GM06990 (cell line): ENCODE results near the gene CYP51A1.
"Not testable (repeated sequence)": the region's sequence is repeated elsewhere in the genome, so short reads cannot be mapped to it uniquely, and the experiment has no call there.

Experiments
- DNase-seq: peaks from one replicate; pipeline ENCODE4 v3.0.0-alpha.2; 2011; ENCODE audit not compliant: insufficient read length; ENCODE audit errors: extremely low read depth
- H3K27me3 ChIP-seq: replicated peaks from 2 replicates; pipeline ENCODE4 v1.6.0; 2011; ENCODE audit warnings: low read length; ENCODE audit not compliant: control insufficient read depth, insufficient read depth
- H3K36me3 ChIP-seq: 2 replicates; pipeline ENCODE4 v1.5.1; 2011; ENCODE audit warnings: low read length; ENCODE audit not compliant: control insufficient read depth, insufficient read depth
- H3K4me3 ChIP-seq: replicated peaks from 2 replicates; pipeline ENCODE4 v1.5.1; 2011; ENCODE audit warnings: low read depth, mild to moderate bottlenecking, control low read depth, low read length
- TF ChIP-seq, protein P1 (sequence below): IDR thresholded peaks from 2 replicates; pipeline ENCODE4 v1.5.1; 2011; ENCODE audit warnings: low read length, control low read depth, mild to moderate bottlenecking, inconsistent platforms; ENCODE audit not compliant: insufficient read depth, poor library complexity, severe bottlenecking

CYP51A1 gene

DNA sequence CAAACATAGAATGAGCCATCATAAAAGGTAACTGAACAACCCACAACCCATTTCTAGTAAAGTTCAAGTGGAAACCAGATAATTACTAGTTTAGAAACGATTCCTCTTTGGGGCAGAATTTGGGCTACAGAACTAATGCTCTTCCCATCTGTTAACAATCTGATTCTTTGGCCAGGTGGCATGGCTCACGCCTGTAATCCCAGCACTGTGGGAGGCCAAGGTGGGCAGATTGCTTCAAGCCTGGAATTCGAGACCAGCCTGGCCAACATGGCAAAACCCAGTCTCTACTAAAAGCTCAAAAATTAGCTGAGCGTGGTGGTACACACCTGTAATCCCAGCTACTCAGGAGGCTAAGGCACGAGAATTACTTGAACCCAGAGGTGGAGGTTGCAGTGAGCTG lies 18.5 kb downstream of the CYP51A1 start:
- Histone ChIP-seq H3K27me3 (no peaks in the 10 kb centered on the region), H3K36me3 (peaks cover 3% of the 10 kb centered on the region), H3K4me3 (no peak overlapping the region)
- TF ChIP-seq, protein P1, sequence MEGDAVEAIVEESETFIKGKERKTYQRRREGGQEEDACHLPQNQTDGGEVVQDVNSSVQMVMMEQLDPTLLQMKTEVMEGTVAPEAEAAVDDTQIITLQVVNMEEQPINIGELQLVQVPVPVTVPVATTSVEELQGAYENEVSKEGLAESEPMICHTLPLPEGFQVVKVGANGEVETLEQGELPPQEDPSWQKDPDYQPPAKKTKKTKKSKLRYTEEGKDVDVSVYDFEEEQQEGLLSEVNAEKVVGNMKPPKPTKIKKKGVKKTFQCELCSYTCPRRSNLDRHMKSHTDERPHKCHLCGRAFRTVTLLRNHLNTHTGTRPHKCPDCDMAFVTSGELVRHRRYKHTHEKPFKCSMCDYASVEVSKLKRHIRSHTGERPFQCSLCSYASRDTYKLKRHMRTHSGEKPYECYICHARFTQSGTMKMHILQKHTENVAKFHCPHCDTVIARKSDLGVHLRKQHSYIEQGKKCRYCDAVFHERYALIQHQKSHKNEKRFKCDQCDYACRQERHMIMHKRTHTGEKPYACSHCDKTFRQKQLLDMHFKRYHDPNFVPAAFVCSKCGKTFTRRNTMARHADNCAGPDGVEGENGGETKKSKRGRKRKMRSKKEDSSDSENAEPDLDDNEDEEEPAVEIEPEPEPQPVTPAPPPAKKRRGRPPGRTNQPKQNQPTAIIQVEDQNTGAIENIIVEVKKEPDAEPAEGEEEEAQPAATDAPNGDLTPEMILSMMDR = no peak
- DNase-seq = no peak

DNA sequence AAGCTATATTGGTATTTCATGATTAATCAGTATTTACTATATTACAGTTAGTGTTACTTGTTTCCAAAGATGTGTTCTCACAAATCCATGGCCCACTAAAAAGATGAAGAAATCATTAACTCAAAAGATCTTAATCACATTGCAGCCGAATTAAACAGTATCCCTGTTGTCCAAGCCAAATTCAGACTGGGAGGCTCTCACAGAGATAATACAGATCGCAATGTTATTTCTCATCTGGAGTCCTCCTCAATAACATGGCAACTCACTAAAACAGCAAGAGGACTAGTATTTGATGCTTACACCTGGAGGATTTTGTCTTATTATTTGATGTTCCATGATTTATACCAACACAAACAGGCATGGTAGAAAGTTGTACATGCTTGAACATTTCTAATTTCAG lies 23.4 kb downstream of the CYP51A1 start:
- no peak overlapping the region for H3K4me3 ChIP-seq
- TF ChIP-seq, protein P1 = no peak
- no peak for DNase-seq
- no peaks in the 10 kb centered on the region for H3K27me3 ChIP-seq
- 0 out of 2 replicates have a peak, but pooled peaks cover under 1% of the 10 kb centered on the region for H3K36me3 ChIP-seq

GRCh38 chr7:92108821-92109220 lies 25.5 kb downstream of the CYP51A1 start:
- H3K36me3 ChIP-seq = peaks cover 3% of the 10 kb centered on the region; the same call in 1 of the 2 replicates
- TF ChIP-seq, protein P1 = no peak
- H3K4me3 ChIP-seq = no peak overlapping the region
- DNase-seq = no peak
- H3K27me3 ChIP-seq = no peaks in the 10 kb centered on the region

DNA sequence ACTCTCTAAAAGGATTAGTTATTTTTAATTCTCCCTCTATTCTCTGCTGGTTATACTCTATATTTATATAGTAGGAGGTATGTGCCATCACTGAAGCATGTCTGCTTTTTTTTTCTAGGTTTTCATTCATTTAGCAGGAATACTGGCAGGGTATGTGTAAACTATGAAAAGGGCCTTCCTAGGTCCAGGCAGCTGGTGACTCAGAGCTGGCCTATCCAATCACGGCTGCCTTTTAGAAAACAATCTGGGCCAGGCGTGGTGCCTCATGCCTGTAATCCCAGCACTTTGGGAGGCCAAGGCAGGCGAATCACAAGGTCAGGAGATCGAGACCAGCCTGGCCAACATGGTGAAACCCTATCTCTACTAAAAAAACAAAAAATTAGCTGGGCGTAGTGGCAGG lies 31.4 kb downstream of the CYP51A1 start:
- H3K36me3 ChIP-seq, H3K27me3 ChIP-seq, DNase-seq, H3K4me3 ChIP-seq: not testable (repeated sequence)

DNA sequence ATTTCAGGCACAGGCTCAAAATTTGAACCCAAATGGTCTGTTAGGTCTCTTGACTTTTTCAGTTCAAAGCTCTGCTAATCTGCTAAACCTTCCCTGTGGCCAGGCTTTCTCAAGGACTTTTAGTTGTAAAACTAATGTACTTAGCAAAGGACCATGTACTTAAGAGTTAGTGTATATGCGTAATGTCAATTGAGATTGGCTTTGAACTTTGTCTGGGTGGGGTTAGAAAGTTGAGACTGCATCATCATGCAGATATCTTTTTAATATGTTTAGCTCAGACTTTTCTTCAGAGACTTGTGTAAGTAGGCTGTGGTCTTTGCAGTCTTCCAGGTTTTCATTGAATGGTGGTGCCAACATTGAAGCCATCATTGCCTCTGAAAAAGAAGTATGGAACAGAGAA lies 33.7 kb downstream of the CYP51A1 start:
- Histone ChIP-seq H3K36me3 (peaks cover 8% of the 10 kb centered on the region), H3K4me3 (no peak overlapping the region), H3K27me3 (no peaks in the 10 kb centered on the region)
- TF ChIP-seq, protein P1 = no peak
- DNase-seq = no peak

- H3K4me3 ChIP-seq = no peak overlapping the region
- TF ChIP-seq, protein P1 = no peak
- H3K36me3 ChIP-seq = peaks cover 7% of the 10 kb centered on the region
These were observed 38.9 kb downstream of the CYP51A1 start for GRCh38 chr7:92095380-92095779.

More at GRCh38 chr7:92095380-92095779, 38.9 kb downstream of the CYP51A1 start:
- no peak for DNase-seq
- no peaks in the 10 kb centered on the region for H3K27me3 ChIP-seq
